ENCODE data around the gene GTPBP1.

The GTPBP1 gene

DNA sequence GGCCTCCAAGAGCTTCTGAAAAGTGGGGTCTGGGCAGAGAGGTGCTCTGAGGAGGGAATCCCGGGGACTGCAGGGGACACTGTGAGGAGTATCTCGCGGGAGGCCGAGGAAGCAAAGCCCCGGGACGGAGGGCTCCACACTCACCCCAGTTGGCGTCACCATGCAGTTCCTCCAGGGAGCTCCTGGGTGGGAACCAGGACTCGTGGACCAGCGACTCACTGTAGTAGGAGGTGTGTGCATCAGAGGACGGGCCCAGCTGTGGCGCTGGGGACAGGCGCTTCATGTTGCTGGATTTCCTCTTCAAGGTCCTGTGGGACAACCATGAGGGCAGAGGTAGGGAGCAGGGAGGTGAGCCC lies 45.3 kb downstream of the GTPBP1 start:
- H3K4me3 ChIP-seq (ENCODE audit: control insufficient read depth, low read depth, low read length), result no peak overlapping the region

GRCh38 chr22:38751422-38752346 lies 45.9 kb downstream of the GTPBP1 start:
- no peak overlapping the region for H3K4me3 ChIP-seq (ENCODE audit: control insufficient read depth, low read depth, low read length)
- no peak for DNase-seq (ENCODE audit: low read depth)
- TF ChIP-seq, protein P1, sequence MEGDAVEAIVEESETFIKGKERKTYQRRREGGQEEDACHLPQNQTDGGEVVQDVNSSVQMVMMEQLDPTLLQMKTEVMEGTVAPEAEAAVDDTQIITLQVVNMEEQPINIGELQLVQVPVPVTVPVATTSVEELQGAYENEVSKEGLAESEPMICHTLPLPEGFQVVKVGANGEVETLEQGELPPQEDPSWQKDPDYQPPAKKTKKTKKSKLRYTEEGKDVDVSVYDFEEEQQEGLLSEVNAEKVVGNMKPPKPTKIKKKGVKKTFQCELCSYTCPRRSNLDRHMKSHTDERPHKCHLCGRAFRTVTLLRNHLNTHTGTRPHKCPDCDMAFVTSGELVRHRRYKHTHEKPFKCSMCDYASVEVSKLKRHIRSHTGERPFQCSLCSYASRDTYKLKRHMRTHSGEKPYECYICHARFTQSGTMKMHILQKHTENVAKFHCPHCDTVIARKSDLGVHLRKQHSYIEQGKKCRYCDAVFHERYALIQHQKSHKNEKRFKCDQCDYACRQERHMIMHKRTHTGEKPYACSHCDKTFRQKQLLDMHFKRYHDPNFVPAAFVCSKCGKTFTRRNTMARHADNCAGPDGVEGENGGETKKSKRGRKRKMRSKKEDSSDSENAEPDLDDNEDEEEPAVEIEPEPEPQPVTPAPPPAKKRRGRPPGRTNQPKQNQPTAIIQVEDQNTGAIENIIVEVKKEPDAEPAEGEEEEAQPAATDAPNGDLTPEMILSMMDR (IDR thresholded peaks at IDR 0.05; ENCODE audit: control insufficient read depth, insufficient read depth, low read depth, low read length, missing control alignments), result no peak

More for the DNA sequence above, 45.3 kb downstream of the GTPBP1 start:
- DNase-seq (ENCODE audit: low read depth), result no peak
- TF ChIP-seq, protein P1 (IDR thresholded peaks at IDR 0.05; ENCODE audit: control insufficient read depth, insufficient read depth, low read depth, low read length, missing control alignments), result no peak

DNA sequence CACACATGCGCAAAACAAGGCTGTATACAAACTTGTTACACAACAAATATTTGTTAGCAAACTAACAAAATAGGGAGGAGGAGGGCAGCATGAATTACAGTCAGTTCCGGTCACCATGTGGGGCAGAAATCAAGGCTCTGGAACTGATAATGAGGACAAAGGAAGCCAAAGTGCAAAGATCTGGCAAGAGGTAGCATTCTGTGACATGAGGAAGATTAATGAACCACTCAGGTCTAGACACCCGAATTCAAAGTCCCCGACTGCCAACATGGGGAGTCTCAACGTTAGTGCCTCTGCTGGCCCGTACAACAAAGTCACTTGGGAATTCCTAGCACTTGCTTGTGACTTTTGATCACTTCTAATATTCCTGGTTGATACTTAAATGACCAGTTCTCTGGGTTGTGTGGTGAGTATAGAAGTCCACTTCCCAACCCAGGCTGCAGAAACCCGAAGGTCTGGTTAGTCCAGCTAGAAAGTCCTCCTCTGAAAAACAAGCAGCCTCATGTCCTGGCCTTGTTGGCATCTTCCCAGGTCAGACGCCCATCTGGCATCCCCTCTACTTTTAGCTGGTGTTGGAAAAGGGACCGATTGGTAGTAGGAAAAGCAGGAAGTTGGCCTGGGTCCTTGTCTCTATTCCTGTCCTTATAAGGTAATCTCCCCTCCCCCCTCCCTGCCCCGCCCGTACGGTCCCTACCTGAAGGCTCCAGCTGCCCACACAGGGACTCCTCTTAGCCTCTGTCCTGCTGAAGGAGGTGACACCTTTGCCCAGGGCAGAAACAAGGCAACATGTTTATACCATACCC lies 48.4 kb downstream of the GTPBP1 start:
- TF ChIP-seq, protein P1 (IDR thresholded peaks at IDR 0.05; ENCODE audit: control insufficient read depth, insufficient read depth, low read depth, low read length, missing control alignments), result no peak
- H3K4me3 ChIP-seq (ENCODE audit: control insufficient read depth, low read depth, low read length), result peak overlapping the region; percentile 56
- no peak for DNase-seq (ENCODE audit: low read depth)

GRCh38 chr22:38754751-38755154 lies 49.0 kb downstream of the GTPBP1 start:
- DNase-seq (ENCODE audit: low read depth), result no peak
- TF ChIP-seq, protein P1 (IDR thresholded peaks at IDR 0.05; ENCODE audit: control insufficient read depth, insufficient read depth, low read depth, low read length, missing control alignments), result no peak

DNA sequence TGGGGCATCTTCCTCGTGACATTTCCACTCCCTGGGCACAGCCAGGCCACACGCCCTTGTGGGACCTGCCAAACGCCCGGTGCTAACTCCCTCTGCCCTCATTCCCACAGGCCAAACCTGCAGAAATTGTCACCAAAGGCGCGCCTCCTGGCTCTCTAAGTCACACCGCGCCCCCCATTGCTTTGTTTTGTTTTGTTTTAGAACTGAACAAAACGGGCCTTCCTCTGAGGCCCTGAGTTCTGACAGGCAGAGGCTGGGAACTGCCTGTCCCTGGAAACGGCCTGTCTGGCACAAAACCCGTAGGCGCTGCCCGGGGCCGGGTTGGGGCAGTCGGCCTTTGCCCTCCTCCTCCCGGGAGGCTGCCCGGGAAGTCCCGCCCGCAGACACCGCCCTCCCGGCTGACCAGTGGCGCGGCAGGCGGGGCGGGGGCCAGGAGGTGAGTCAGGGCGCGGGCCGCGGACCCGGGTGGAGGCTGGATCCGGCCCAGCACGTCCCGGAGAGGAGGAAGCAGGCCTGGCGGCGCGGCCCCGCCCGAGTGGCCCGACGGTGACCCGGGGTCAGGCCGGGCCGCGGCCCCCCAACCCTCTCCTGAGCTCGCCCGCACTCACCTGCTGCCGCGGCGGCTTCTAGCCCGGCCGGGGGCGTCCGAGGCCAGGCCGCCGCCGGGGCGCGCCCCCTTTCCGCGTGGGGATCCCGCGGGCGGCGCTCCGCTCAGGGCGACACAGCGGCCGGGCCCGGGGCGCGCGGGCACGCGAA lies 49.6 kb downstream of the GTPBP1 start:
- DNase-seq (ENCODE audit: low read depth), result no peak
- H3K4me3 ChIP-seq (ENCODE audit: control insufficient read depth, low read depth, low read length), result peak overlapping the region; percentile 56
- TF ChIP-seq, protein P1 (IDR thresholded peaks at IDR 0.05; ENCODE audit: control insufficient read depth, insufficient read depth, low read depth, low read length, missing control alignments), result no peak

More at GRCh38 chr22:38754751-38755154, 49.0 kb downstream of the GTPBP1 start:
- peak overlapping the region; percentile 56 for H3K4me3 ChIP-seq (ENCODE audit: control insufficient read depth, low read depth, low read length)

DNA sequence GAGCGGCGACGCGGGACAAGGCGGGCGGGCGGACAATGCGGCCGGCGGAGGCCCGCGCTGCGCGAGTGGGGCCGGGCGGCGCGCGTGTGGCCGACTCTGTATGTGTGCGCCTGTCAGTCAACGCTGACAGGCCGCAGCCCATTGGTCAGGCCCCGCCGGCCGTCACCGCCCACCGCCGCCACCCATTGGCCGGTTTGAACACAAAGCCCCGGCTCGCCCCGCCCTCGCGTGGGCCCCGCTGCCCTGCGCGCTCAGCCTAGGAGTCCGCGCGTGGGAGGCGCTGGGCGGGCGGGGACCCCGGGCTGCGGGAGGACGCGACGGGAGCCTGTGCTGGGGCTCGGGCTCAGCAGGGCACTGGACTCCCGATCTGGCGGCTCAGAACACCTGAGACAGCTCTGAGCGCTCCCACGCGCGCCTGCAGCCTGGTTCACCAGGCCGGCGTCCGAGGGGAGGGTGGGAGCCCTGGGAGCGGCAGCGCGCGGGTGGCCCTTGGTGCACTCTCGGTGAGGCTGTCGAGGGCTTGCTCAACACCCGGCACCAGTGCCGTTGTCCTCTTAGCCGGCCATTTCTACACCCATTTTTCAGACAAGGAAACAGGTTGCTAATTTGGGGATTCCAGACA lies 50.3 kb downstream of the GTPBP1 start, which contains the start of gene SUN2:
Gene SUN2, minus strand, starts transcription at position 88 of the 622 bp plus-strand sequence. CDS start 3,370 bp downstream, outside the sequence.
- H3K4me3 ChIP-seq (ENCODE audit: control insufficient read depth, low read depth, low read length), result peak within 1 kb of the TSS; percentile 56
- TF ChIP-seq, protein P1 (IDR thresholded peaks at IDR 0.05; ENCODE audit: control insufficient read depth, insufficient read depth, low read depth, low read length, missing control alignments), result no peak
- no peak for DNase-seq (ENCODE audit: low read depth)

Data from AG09309 (cell line).